ENCODE measurements around the gene TSPO2. TPM values are rescaled to one million over a fixed set of nuclear protein-coding genes. Genes with fewer than 3 reads are reported as not detected.

Gene TSPO2
- total RNA-seq, 1 experiment from 2014 or later: not detected

DNA sequence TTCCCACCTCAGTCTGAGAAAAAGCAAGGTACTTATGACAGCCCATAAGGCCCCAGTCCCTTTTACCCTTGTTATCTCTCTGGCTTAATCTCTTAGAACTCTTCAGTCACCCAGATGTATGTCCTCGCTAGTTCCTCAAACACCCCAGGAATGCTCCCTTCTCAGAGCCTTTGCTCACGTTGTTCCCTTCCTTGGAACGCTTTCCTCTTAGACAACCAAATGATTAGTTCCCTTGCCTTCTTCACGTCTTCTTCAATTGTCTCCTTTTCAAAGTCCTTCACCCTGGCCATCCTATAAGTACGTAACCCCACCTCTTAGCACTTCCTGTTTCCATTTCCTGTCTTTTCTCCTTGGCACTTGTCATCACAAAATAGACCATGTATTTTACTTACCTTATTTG, 9.6 kb downstream of the TSPO2 start:
- DNase-seq (ENCODE audit: low spot score): no peak

- DNase-seq (ENCODE audit: low spot score): no peak
These were observed 10.8 kb downstream of the TSPO2 start, which contains the start of gene APOBEC2 for GRCh38 chr6:41053041-41053440. APOBEC2 (plus strand) TSS chr6:41053202; CDS start chr6:41053348, 146 bp downstream.

GRCh38 chr6:41054511-41054910, 12.2 kb downstream of the TSPO2 start:
- DNase-seq (ENCODE audit: low spot score): no peak

GRCh38 chr6:41055149-41055548, 12.9 kb downstream of the TSPO2 start:
- no peak for DNase-seq (ENCODE audit: low spot score)

DNA sequence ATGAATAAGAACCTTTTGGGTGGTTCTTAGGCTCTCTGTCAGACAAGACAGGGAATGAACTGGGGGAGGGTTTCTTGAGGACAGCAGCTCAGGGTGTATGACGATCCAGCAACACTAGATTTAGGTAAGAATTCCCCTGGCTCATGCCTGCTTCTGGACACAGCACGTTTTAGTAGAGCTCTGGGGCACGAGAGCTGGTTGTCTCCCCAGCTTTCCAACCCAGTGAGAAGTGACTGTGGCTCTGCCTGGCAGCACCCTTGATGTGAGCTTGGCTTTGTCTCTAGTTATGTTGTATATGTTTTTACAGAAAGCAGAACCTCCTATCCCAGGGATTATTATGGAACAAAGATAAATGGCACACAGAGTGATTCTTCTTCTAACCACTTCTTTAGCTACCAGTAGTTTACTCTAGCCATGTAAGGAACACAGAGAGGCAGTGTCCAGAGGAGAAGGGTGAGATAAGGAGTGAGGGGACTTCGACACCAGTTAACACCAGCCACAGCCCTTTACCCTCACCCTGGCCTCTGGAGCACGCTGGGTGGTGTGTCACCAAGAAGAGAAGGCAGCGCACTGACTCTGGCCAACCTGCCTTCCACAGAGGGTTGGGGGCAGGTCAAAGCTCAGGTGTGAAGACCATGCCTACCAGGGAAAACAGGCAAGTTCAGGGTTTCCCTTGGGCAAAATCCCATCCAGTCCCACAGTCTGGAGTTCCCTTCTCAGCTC, 14.7 kb downstream of the TSPO2 start:
- DNase-seq (ENCODE audit: low spot score): no peak

GRCh38 chr6:41058783-41059181, 16.5 kb downstream of the TSPO2 start:
- no peak for DNase-seq (ENCODE audit: low spot score)

DNA sequence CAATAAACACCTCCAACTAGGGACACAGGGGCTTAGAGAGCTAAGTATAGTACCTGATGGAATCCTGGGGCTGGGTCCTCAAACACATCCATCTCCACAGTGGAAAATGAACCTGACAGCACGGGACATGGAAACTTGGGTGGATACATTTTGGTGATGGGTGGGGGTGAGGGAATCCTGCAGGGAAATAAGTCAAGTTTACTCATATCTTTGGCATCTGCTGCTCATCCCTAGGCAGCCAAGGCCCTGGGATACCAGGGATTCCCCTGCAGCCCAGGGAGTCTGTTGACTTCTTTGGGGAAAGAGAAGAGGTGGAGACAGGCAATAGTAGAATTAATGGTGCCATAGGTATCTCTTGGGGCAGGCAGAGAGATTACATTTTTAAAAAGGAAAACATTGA, 17.3 kb downstream of the TSPO2 start:
- DNase-seq (ENCODE audit: low spot score): peak; percentile 47

DNA sequence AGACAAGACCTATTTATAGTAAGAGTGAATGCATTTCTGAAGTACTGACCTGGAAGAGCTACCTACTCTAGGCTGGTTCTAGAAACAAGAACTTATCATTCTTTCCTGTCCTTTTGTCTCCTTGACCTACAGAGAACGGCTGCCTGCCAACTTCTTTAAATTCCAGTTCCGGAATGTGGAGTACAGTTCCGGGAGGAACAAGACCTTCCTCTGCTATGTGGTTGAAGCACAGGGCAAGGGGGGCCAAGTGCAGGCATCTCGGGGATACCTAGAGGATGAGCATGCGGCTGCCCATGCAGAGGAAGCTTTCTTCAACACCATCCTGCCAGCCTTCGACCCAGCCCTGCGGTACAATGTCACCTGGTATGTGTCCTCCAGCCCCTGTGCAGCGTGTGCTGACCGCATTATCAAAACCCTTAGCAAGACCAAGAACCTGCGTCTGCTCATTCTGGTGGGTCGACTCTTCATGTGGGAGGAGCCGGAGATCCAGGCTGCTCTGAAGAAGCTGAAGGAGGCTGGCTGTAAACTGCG, 19.0 kb downstream of the TSPO2 start:
- DNase-seq (ENCODE audit: low spot score): no peak

DNA sequence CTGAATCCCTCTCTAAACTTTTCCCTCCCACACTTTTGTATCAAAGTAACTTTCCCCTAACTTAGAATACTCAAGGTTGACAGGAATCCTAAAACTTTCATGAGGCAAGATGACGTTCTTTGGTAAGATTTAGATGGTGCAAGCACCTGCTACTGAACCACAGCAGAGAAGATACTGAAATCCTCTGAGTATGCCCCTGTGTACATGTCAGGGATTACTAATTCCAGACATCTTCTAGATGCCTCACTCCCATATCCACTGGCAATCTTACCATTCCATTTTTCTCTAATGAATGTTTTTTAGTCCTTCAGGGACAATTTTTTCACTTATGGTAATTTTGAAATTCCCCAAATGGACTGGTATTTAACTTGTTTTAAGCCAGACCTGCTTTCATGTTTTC, 19.8 kb downstream of the TSPO2 start:
- DNase-seq (ENCODE audit: low spot score): no peak

GRCh38 chr6:41063884-41064285, 21.6 kb downstream of the TSPO2 start:
- DNase-seq (ENCODE audit: low spot score): no peak

GRCh38 chr6:41064841-41065240, 22.6 kb downstream of the TSPO2 start:
- DNase-seq (ENCODE audit: low spot score): no peak

DNA sequence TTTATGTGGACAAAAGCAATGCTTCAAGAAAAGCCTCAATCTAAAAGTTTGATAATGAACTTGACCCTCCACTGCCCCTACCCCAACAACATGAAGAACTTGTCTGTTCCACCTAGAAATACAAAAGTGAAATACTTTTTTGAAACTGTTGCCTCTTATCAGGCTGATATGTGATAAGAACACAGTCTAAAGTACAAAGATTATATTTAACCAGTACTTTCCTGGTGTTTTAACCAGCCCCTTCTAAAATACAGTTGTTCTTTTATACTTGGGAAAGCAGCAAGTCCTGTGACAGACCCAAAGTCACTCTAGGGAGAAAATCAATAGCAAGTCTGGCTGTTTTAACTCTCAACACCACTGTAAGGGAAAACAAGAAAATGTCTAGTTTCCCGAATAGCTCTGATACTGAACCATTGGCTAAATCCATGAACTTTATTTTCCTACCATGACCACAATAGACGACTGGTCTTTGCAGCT, 23.3 kb downstream of the TSPO2 start:
- no peak for DNase-seq (ENCODE audit: low spot score)

GRCh38 chr6:41066867-41067304, 24.6 kb downstream of the TSPO2 start:
- peak; percentile 59 for DNase-seq (ENCODE audit: low spot score)

DNA sequence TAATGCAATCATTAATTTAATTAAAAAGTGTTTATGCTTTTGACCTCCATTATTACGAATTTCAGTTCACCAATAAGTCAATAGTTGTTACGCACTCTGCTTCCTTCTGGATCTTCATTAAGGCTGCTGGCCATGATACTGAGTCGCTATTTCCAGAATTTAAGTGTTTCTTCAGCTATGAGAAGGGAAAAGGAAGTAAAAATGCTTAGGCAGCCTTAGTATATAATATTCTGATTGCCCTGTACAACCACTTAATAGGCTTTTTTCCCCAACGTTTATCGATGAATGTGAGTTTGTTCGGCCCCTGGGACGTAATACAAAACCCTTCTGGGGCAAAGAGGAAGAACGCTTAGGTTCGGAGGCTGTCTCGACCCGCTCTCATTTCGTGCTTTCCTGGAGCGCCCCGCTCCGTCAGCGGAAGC, 29.2 kb downstream of the TSPO2 start:
- no peak for DNase-seq (ENCODE audit: low spot score)

DNA sequence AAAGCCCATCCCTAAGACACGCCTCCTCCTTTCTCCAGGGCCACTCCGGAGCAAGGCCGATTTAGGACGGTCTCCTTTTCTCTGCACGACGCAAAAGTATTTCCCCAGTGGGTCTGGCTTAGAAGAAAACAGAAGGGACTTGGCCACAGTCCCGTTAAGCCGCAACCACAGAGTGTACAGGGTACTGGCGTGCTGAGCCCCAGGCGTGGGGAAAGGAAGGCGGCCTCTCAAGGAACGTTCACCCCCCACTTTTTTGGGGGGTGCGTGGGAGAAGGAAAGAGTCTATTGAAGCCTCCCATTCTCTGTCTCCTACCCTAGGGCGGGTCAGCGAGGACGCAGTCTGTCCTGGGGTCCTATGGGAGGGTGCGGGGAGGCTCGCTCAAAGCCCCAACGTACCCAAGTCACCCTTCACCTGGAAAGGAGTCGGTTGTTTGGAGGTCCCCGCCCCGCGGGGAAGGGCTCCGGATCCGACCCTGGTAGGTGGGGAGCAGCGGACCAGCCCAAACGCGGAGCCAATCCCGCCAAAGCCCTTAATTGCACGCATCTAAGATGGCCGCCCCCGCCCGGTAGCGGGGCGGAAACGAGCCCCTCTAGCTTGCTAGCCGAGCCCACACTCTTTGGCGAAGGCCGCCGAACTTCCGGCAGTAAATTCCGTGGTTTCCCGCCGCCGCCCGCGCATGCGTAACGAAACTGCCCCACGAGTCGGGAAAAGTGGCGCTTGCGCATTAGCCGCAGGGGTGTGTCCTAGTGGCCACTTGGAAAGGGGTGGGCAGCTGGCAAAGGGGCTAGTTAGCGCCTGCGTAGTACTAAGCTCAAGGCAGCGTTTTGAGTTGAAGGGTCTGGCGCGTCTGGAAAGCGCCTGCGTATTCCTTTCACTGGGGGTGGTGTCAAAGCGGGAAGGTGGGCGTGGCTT, 29.9 kb downstream of the TSPO2 start, which contains the start of gene OARD1:
OARD1 (minus strand) TSS at position 434 of the 913 bp plus-strand sequence. CDS start 722 bp downstream, outside the sequence.
- peak; percentile 99 for DNase-seq (ENCODE audit: low spot score)

DNA sequence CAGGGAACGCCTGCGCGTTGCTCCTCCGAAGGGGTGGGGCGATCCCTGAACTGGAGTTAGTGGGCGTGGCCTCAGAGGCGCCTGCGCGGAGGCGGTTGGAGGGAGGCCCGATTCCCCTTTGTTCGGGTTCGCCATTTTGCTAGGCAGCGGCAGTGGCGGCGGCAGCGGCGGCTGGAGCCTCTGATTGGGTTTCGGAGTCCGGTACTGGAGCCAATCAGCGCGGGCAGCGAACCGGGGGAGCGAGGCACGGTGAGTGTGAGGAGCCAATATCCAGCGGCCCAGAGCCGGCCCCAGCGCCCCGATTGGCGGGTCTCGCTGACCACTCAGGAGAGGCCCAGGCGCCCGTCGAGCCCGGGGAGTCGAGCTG, 30.6 kb downstream of the TSPO2 start, which contains the start of gene NFYA:
NFYA (plus strand) TSS at position 139 of the 367 bp plus-strand sequence. CDS start 6,116 bp downstream, outside the sequence.
- no peak for DNase-seq (ENCODE audit: low spot score)

- peak; percentile 62 for DNase-seq (ENCODE audit: low spot score)
These were observed 31.1 kb downstream of the TSPO2 start for GRCh38 chr6:41073203-41073967.

DNA sequence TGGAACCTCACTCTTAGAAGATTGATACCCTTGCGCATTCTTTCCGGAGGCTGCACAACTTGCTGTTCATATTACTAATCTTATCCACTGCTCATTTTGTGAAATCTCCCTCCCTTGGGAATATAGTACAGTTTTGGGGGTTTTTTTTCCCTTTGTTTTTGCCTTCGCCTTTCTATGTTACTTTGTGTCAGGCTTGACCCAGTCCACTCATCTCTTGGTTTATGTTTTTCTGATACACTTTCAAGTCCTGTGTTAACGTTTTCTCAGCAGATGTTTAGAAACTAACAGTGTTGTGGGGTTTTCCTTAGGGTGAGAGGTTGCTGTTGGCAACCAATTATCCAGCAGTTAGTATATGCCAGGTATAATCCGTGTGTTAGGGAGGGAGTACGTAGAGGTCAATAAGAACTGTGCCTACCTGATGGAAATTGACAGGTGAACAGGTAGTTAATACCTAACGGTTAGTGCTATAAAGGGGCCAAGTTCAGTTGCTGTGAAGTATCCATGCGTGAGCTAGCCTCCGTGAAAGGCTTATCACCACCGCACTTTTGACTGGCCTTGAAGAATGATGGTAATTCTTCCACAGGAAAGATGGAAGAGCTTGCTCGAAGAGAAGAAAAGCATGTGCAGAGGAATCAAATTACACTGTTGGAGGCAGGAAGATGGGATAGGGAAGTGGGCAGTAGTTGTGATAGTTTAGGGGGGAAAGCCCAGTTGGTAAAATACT, 31.9 kb downstream of the TSPO2 start:
- peak; percentile 11 for DNase-seq (ENCODE audit: low spot score)

- DNase-seq (ENCODE audit: low spot score): no peak
These were observed 32.6 kb downstream of the TSPO2 start for GRCh38 chr6:41074692-41075436.
